Activated naive CD8-positive, alpha-beta T cell treated with anti-CD3 and anti-CD28 coated beads, Interleukin-2, amount 50 U/mL, for 24 hours (primary cell): Measurements from ENCODE around the gene ZNF609.
"Not testable (repeated sequence)": the region's sequence is repeated elsewhere in the genome, so short reads cannot be mapped to it uniquely, and the experiment has no call there.

ENCODE experiments used
- ATAC-seq: fragments of 150-1000 bp; cut with Tn5 transposase; one replicate; pipeline ENCODE4 v1.10.0; 2021
- DNase-seq: peaks from one replicate; pipeline ENCODE4 v3.0.0; 2021
- H3K27ac Mint-ChIP-seq: one replicate; pipeline ENCODE4 v1.8.0; 2021; ENCODE audit warnings: mild to moderate bottlenecking, mixed read lengths
- H3K27me3 Mint-ChIP-seq: one replicate; pipeline ENCODE4 v1.8.0; 2021; ENCODE audit warnings: mixed read lengths
- H3K36me3 Mint-ChIP-seq: one replicate; pipeline ENCODE4 v1.8.0; 2021; ENCODE audit warnings: low read depth, mixed read lengths
- H3K4me1 Mint-ChIP-seq: one replicate; pipeline ENCODE4 v1.8.0; 2021; ENCODE audit warnings: mixed read lengths
- H3K4me3 Mint-ChIP-seq: one replicate; pipeline ENCODE4 v1.8.0; 2021; ENCODE audit warnings: mild to moderate bottlenecking, moderate library complexity, mixed read lengths
- H3K9me3 Mint-ChIP-seq: one replicate; pipeline ENCODE4 v1.8.0; 2021; ENCODE audit warnings: mixed read lengths

Gene ZNF609

GRCh38 chr15:64635499-64636495 lies 175.4 kb downstream of the ZNF609 start:
- peak overlapping the region; percentile 93 for H3K27ac Mint-ChIP-seq
- no peaks in the 10 kb centered on the region for H3K27me3 Mint-ChIP-seq
- H3K36me3 Mint-ChIP-seq = peaks cover 41% of the 10 kb centered on the region
- ATAC-seq = no peak
- H3K9me3 Mint-ChIP-seq = peaks cover 14% of the 10 kb centered on the region
- DNase-seq = no peak
- no peak overlapping the region for H3K4me3 Mint-ChIP-seq
- H3K4me1 Mint-ChIP-seq = peaks cover 73% of the 10 kb centered on the region

GRCh38 chr15:64636556-64636955 lies 176.2 kb downstream of the ZNF609 start:
- H3K27ac Mint-ChIP-seq = no peak overlapping the region

GRCh38 chr15:64637412-64637811 lies 177.0 kb downstream of the ZNF609 start:
- Mint-ChIP-seq H3K4me3 (no peak overlapping the region), H3K4me1 (peaks cover 73% of the 10 kb centered on the region), H3K36me3 (peaks cover 36% of the 10 kb centered on the region), H3K9me3 (peaks cover 14% of the 10 kb centered on the region), H3K27ac (no peak overlapping the region), H3K27me3 (no peaks in the 10 kb centered on the region)
- ATAC-seq (no peak), DNase-seq (no peak)

More at GRCh38 chr15:64636556-64636955, 176.2 kb downstream of the ZNF609 start:
- Mint-ChIP-seq H3K9me3 (peaks cover 14% of the 10 kb centered on the region), H3K36me3 (peaks cover 42% of the 10 kb centered on the region), H3K27me3 (no peaks in the 10 kb centered on the region), H3K4me3 (no peak overlapping the region), H3K4me1 (peaks cover 74% of the 10 kb centered on the region)
- DNase-seq (no peak), ATAC-seq (no peak)

- not testable (repeated sequence) for H3K27me3 Mint-ChIP-seq, H3K27ac Mint-ChIP-seq, H3K4me3 Mint-ChIP-seq, ATAC-seq, DNase-seq
- H3K36me3 Mint-ChIP-seq = peaks cover 41% of the 10 kb centered on the region
- peaks cover 54% of the 10 kb centered on the region for H3K4me1 Mint-ChIP-seq
- H3K9me3 Mint-ChIP-seq = peaks cover 14% of the 10 kb centered on the region
Observed at GRCh38 chr15:64639744-64640143, 179.4 kb downstream of the ZNF609 start.

- ATAC-seq (peak; percentile 43), DNase-seq (no peak)
- H3K4me3 Mint-ChIP-seq = no peak overlapping the region
- peaks cover 14% of the 10 kb centered on the region for H3K9me3 Mint-ChIP-seq
- H3K27me3 Mint-ChIP-seq = no peaks in the 10 kb centered on the region
- peak overlapping the region; percentile 42 for H3K27ac Mint-ChIP-seq
- H3K36me3 Mint-ChIP-seq = peaks cover 41% of the 10 kb centered on the region
- H3K4me1 Mint-ChIP-seq = peaks cover 48% of the 10 kb centered on the region
Observed at GRCh38 chr15:64640146-64640871, 179.9 kb downstream of the ZNF609 start.

GRCh38 chr15:64642875-64643274 lies 182.5 kb downstream of the ZNF609 start:
- DNase-seq (no peak), ATAC-seq (no peak)
- H3K27me3 Mint-ChIP-seq = no peaks in the 10 kb centered on the region
- no peak overlapping the region for H3K27ac Mint-ChIP-seq
- no peak overlapping the region for H3K4me3 Mint-ChIP-seq
- H3K9me3 Mint-ChIP-seq = peaks cover 4% of the 10 kb centered on the region
- peaks cover 38% of the 10 kb centered on the region for H3K36me3 Mint-ChIP-seq
- peaks cover 33% of the 10 kb centered on the region for H3K4me1 Mint-ChIP-seq

GRCh38 chr15:64643685-64644084 lies 183.3 kb downstream of the ZNF609 start:
- Mint-ChIP-seq H3K36me3 (peaks cover 33% of the 10 kb centered on the region), H3K9me3 (no peaks in the 10 kb centered on the region), H3K4me1 (peaks cover 29% of the 10 kb centered on the region), H3K27ac (no peak overlapping the region), H3K27me3 (no peaks in the 10 kb centered on the region), H3K4me3 (no peak overlapping the region)
- DNase-seq (no peak), ATAC-seq (no peak)

- Mint-ChIP-seq H3K36me3 (peaks cover 27% of the 10 kb centered on the region), H3K4me1 (peaks cover 26% of the 10 kb centered on the region)
- not testable (repeated sequence) for H3K4me3 Mint-ChIP-seq, H3K27ac Mint-ChIP-seq, DNase-seq, ATAC-seq, H3K9me3 Mint-ChIP-seq, H3K27me3 Mint-ChIP-seq
Observed at GRCh38 chr15:64644811-64645210, 184.4 kb downstream of the ZNF609 start.

GRCh38 chr15:64645995-64646394 lies 185.6 kb downstream of the ZNF609 start:
- Mint-ChIP-seq H3K36me3 (peaks cover 23% of the 10 kb centered on the region), H3K9me3 (no peaks in the 10 kb centered on the region), H3K27ac (no peak overlapping the region), H3K4me1 (peaks cover 20% of the 10 kb centered on the region), H3K4me3 (no peak overlapping the region), H3K27me3 (no peaks in the 10 kb centered on the region)
- DNase-seq (no peak), ATAC-seq (no peak)

GRCh38 chr15:64647367-64647766 lies 187.0 kb downstream of the ZNF609 start:
- Mint-ChIP-seq H3K27me3 (no peaks in the 10 kb centered on the region), H3K27ac (no peak overlapping the region), H3K4me3 (no peak overlapping the region), H3K36me3 (peaks cover 20% of the 10 kb centered on the region), H3K9me3 (no peaks in the 10 kb centered on the region), H3K4me1 (peaks cover 28% of the 10 kb centered on the region)
- ATAC-seq (no peak), DNase-seq (no peak)

GRCh38 chr15:64650552-64650951 lies 190.2 kb downstream of the ZNF609 start:
- Mint-ChIP-seq H3K27me3 (no peaks in the 10 kb centered on the region), H3K4me1 (peaks cover 34% of the 10 kb centered on the region), H3K27ac (peak overlapping the region; percentile 19), H3K9me3 (no peaks in the 10 kb centered on the region), H3K4me3 (no peak overlapping the region), H3K36me3 (peaks cover 9% of the 10 kb centered on the region)
- ATAC-seq (no peak), DNase-seq (no peak)

- peaks cover 4% of the 10 kb centered on the region for H3K36me3 Mint-ChIP-seq
- ATAC-seq = peak; percentile 92
- no peaks in the 10 kb centered on the region for H3K27me3 Mint-ChIP-seq
- H3K4me3 Mint-ChIP-seq = no peak overlapping the region
- peak overlapping the region; percentile 46 for H3K27ac Mint-ChIP-seq
- peak; percentile 21 for DNase-seq
- peaks cover 34% of the 10 kb centered on the region for H3K4me1 Mint-ChIP-seq
- no peaks in the 10 kb centered on the region for H3K9me3 Mint-ChIP-seq
Observed at GRCh38 chr15:64651601-64652191, 191.3 kb downstream of the ZNF609 start.

- no peak overlapping the region for H3K4me3 Mint-ChIP-seq
- no peak overlapping the region for H3K27ac Mint-ChIP-seq
- no peaks in the 10 kb centered on the region for H3K9me3 Mint-ChIP-seq
- no peaks in the 10 kb centered on the region for H3K36me3 Mint-ChIP-seq
- DNase-seq = no peak
- peaks cover 30% of the 10 kb centered on the region for H3K4me1 Mint-ChIP-seq
- ATAC-seq = no peak
- H3K27me3 Mint-ChIP-seq = no peaks in the 10 kb centered on the region
Observed at GRCh38 chr15:64653757-64654156, 193.4 kb downstream of the ZNF609 start.

GRCh38 chr15:64656508-64656907 lies 196.1 kb downstream of the ZNF609 start:
- Mint-ChIP-seq H3K27me3 (no peaks in the 10 kb centered on the region), H3K4me1 (peaks cover 16% of the 10 kb centered on the region), H3K36me3 (no peaks in the 10 kb centered on the region), H3K4me3 (no peak overlapping the region), H3K9me3 (no peaks in the 10 kb centered on the region), H3K27ac (no peak overlapping the region)
- ATAC-seq (no peak), DNase-seq (no peak)
